Keratinocyte (primary cell): Measurements from ENCODE around the gene ITGA11. TPM values are rescaled to one million over a fixed set of nuclear protein-coding genes. Genes with fewer than 3 reads are reported as not detected.

Experiments used
- DNase-seq: peaks from one replicate; pipeline ENCODE4 v3.0.0-alpha.2; 2011; ENCODE audit warnings: low read depth, missing footprints, low spot score
- FAIRE-seq: peaks from 2 replicates; lab custom pipeline; 2011; peaks lifted over from hg19 to GRCh38; lab: Jason Lieb, UNC
- H2AFZ ChIP-seq: 2 replicates; pipeline ENCODE4 v1.6.0; 2012; ENCODE audit warnings: low read length, control low read depth, inconsistent platforms; ENCODE audit not compliant: control insufficient read depth
- H3K27ac ChIP-seq: 2 replicates; pipeline ENCODE4 v1.5.1; 2011; ENCODE audit warnings: low read length; ENCODE audit not compliant: control insufficient read depth, insufficient read depth
- H3K27me3 ChIP-seq: 3 replicates; pipeline ENCODE4 v1.6.0; 2011; ENCODE audit warnings: low read length; ENCODE audit not compliant: control insufficient read depth, insufficient read depth; ENCODE audit errors: extremely low read depth
- H3K36me3 ChIP-seq, 2 experiments: 2 replicates in 1 of 2; 3 replicates in 1 of 2; pipeline ENCODE4 v1.5.1; 2011; ENCODE audit warnings: low read length in 2 of 2, mild to moderate bottlenecking in 1 of 2; ENCODE audit not compliant: control insufficient read depth in 2 of 2, insufficient read depth in 2 of 2; ENCODE audit errors: extremely low read depth in 1 of 2
- H3K4me1 ChIP-seq: 3 replicates; pipeline ENCODE4 v1.5.1; 2011; ENCODE audit warnings: low read length; ENCODE audit not compliant: control insufficient read depth, insufficient read depth; ENCODE audit errors: extremely low read depth
- H3K4me2 ChIP-seq: 3 replicates; pipeline ENCODE4 v1.6.0; 2011; ENCODE audit warnings: low read depth, low read length; ENCODE audit not compliant: control insufficient read depth, insufficient read depth; ENCODE audit errors: extremely low read depth
- H3K4me3 ChIP-seq, 3 experiments: fragments of 200-600 bp in 1 of 3; sonication (generic) in 1 of 3; 2 replicates in 2 of 3; 3 replicates in 1 of 3; pipeline ENCODE4 v1.5.1; 2011 to 2016; ENCODE audit warnings: low read length in 3 of 3, mild to moderate bottlenecking in 3 of 3, control low read depth in 2 of 3, inconsistent platforms in 1 of 3, low read depth in 1 of 3, mixed read lengths in 1 of 3, mixed run types in 1 of 3, moderate library complexity in 1 of 3; ENCODE audit not compliant: control insufficient read depth in 2 of 3, insufficient read depth in 2 of 3; ENCODE audit errors: extremely low read depth in 1 of 3
- H3K79me2 ChIP-seq: 2 replicates; pipeline ENCODE4 v1.6.0; 2012; ENCODE audit warnings: low read length; ENCODE audit not compliant: control insufficient read depth, insufficient read depth
- H3K9ac ChIP-seq: 3 replicates; pipeline ENCODE4 v1.6.0; 2011; ENCODE audit warnings: low read length; ENCODE audit not compliant: control insufficient read depth, insufficient read depth; ENCODE audit errors: extremely low read depth
- H3K9me1 ChIP-seq: 3 replicates; pipeline ENCODE4 v1.6.0; 2011; ENCODE audit warnings: low read length; ENCODE audit not compliant: control insufficient read depth, insufficient read depth; ENCODE audit errors: extremely low read depth
- H3K9me3 ChIP-seq: 2 replicates; pipeline ENCODE4 v1.5.1; 2012; ENCODE audit warnings: low read depth, low read length; ENCODE audit not compliant: control insufficient read depth
- H4K20me1 ChIP-seq: 3 replicates; pipeline ENCODE4 v1.6.0; 2011; ENCODE audit warnings: low read length; ENCODE audit not compliant: control insufficient read depth, insufficient read depth; ENCODE audit errors: extremely low read depth
- EZH2 ChIP-seq: IDR thresholded peaks from one replicate; pipeline ENCODE4 v1.6.1; 2012; ENCODE audit warnings: inconsistent platforms, mild to moderate bottlenecking, low read length, moderate library complexity
- dilution Hi-C: fragments of 300-500 bp; cut with MboI; formaldehyde crosslinking; loops from one replicate; pipeline ENCODE4 v1.7.0; 2020; ENCODE audit warnings: low sequenced_read_pairs; ENCODE audit not compliant: extremely low pct_ligation_motif_present
- polyA plus RNA-seq, 5 experiments: library from polyadenylated mRNA; depleted of rRNA in 3 of 5; stranded (reverse) in 3 of 5; stranded (forward) in 1 of 5; unstranded in 1 of 5; fragments of >200 nt; gene quantifications; 1 replicate in 1 of 5; 2 replicates in 3 of 5; 3 replicates in 1 of 5; pipeline versions ENCODE4 v1.2.1 to v1.2.3, GENCODE V29; 2011 to 2012; ENCODE audit warnings: missing spikeins in 2 of 5, low read depth in 1 of 5, low replicate concordance in 1 of 5
- TF ChIP-seq, protein P1 (sequence below), 3 experiments: IDR thresholded peaks in 1 of 3; conservative IDR thresholded peaks in 1 of 3; optimal IDR thresholded peaks in 1 of 3; 2 replicates in 2 of 3; 3 replicates in 1 of 3; pipeline versions ENCODE3 to v1.5.1; 2011; ENCODE audit warnings: low read length in 3 of 3, mild to moderate bottlenecking in 3 of 3, moderate library complexity in 2 of 3, control low read depth in 1 of 3, inconsistent platforms in 1 of 3; ENCODE audit not compliant: insufficient read depth in 2 of 3; ENCODE audit errors: extremely low read depth in 1 of 3

The ITGA11 gene
- polyA plus RNA-seq, 1 donor (not counting 4 experiments of a cell fraction or from before 2014, with no cell fraction given) = not detected

GRCh38 chr15:68410466-68411342 is 21.3 kb downstream of the ITGA11 start:
- FAIRE-seq (no peak), DNase-seq (no peak)
- Histone ChIP-seq H3K9ac (no peak overlapping the region), H3K4me3 (no peak overlapping the region), H3K27ac (no peak overlapping the region), H2AFZ (no peak overlapping the region), H3K79me2 (no peaks in the 10 kb centered on the region), H4K20me1 (no peaks in the 10 kb centered on the region), H3K27me3 (peaks cover 14% of the 10 kb centered on the region), H3K4me2 (no peak overlapping the region), H3K9me1 (no peaks in the 10 kb centered on the region), H3K4me1 (no peaks in the 10 kb centered on the region), H3K9me3 (no peaks in the 10 kb centered on the region), H3K36me3 (no peaks in the 10 kb centered on the region)
- dilution Hi-C loops = no loop called here
- no peak for TF ChIP-seq EZH2
- TF ChIP-seq, protein P1, sequence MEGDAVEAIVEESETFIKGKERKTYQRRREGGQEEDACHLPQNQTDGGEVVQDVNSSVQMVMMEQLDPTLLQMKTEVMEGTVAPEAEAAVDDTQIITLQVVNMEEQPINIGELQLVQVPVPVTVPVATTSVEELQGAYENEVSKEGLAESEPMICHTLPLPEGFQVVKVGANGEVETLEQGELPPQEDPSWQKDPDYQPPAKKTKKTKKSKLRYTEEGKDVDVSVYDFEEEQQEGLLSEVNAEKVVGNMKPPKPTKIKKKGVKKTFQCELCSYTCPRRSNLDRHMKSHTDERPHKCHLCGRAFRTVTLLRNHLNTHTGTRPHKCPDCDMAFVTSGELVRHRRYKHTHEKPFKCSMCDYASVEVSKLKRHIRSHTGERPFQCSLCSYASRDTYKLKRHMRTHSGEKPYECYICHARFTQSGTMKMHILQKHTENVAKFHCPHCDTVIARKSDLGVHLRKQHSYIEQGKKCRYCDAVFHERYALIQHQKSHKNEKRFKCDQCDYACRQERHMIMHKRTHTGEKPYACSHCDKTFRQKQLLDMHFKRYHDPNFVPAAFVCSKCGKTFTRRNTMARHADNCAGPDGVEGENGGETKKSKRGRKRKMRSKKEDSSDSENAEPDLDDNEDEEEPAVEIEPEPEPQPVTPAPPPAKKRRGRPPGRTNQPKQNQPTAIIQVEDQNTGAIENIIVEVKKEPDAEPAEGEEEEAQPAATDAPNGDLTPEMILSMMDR (optimal IDR thresholded peaks at IDR 0.05 in 1 of 3, IDR thresholded peaks at IDR 0.05 in 1 of 3, conservative IDR thresholded peaks at IDR 0.05 in 1 of 3; ENCODE audit: extremely low read depth in 1 of 3, insufficient read depth in 2 of 3, low read length in 3 of 3) = no peak

GRCh38 chr15:68409736-68410370 is 22.1 kb downstream of the ITGA11 start:
- dilution Hi-C loops = no loop called here
- no peaks in the 10 kb centered on the region for H3K36me3 ChIP-seq
- no peak overlapping the region for H3K4me2 ChIP-seq
- peaks cover 14% of the 10 kb centered on the region for H3K27me3 ChIP-seq
- H3K4me1 ChIP-seq = no peaks in the 10 kb centered on the region
- no peak overlapping the region for H3K27ac ChIP-seq
- TF ChIP-seq EZH2 = no peak
- TF ChIP-seq, protein P1 (optimal IDR thresholded peaks at IDR 0.05 in 1 of 3, IDR thresholded peaks at IDR 0.05 in 1 of 3, conservative IDR thresholded peaks at IDR 0.05 in 1 of 3; ENCODE audit: extremely low read depth in 1 of 3, insufficient read depth in 2 of 3, low read length in 3 of 3) = no peak
- H2AFZ ChIP-seq = no peak overlapping the region
- H4K20me1 ChIP-seq = no peaks in the 10 kb centered on the region
- no peaks in the 10 kb centered on the region for H3K9me3 ChIP-seq
- no peak overlapping the region for H3K9ac ChIP-seq
- H3K9me1 ChIP-seq = no peaks in the 10 kb centered on the region
- DNase-seq (no peak), FAIRE-seq (no peak)
- H3K79me2 ChIP-seq = no peaks in the 10 kb centered on the region
- H3K4me3 ChIP-seq = no peak overlapping the region
